ACHN (cell line): Measurements from ENCODE around the gene TNFRSF21.
A peak's percentile ranks its signal among the peaks of the same experiment; 100 is the strongest.
"Not testable (repeated sequence)": the region's sequence is repeated elsewhere in the genome, so short reads cannot be mapped to it uniquely, and the experiment has no call there.

Experiments used
- DNase-seq: peaks from one replicate; pipeline ENCODE4 v3.0.0-alpha.2; 2015
- in situ Hi-C: cut with HindIII; loops from 2 replicates; pipeline ENCODE4 v1.10.0; 2017; ENCODE audit warnings: low sequenced_read_pairs, low pct_ligation_motif_present, low pct_unique_long_range_greater_than_20kb

The TNFRSF21 gene

DNA sequence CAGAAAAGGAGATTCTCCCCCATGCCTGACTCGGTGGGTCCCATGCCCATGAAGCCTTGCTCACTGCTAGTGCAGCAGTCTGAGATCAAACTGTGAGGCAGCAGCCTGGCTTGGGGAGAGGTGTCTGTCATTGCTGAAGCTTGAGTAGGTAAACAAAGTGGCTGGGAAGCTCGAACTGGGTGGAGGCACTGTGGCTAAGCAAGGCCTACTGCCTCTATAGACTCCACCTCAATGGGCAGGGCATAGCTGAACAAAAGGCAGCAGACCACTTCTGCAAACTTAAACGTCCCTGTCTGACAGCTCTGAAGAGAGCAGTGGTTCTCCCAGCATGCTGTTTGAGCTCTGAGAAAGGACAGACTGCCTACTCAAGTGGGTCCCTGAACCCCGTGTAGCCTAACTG lies 18.4 kb upstream of the TNFRSF21 start:
- DNase-seq, in situ Hi-C loops: not testable (repeated sequence)

DNA sequence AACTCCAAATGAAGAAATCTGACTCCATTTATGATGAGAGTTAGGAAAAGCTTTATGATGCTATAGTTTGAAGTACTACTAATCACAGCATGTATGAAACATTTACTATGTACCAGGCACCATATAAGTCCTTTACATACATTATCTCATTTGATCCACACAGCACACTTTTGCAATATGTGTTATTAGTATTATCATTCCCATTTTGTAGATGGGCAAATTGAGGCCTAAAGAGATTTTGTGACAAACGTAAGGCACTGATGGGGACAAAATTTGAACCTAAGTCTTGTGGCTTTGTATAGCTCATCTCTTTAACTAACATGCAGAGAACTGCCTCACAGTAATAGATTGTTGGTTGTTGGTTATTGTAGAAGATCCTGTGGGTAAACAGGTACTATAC lies 14.2 kb upstream of the TNFRSF21 start:
- in situ Hi-C loops = loop anchor here (25.0 kb wide), 1 partner anchor 237 kb away; no protein-coding TSS in a partner anchor
- no peak for DNase-seq

DNA sequence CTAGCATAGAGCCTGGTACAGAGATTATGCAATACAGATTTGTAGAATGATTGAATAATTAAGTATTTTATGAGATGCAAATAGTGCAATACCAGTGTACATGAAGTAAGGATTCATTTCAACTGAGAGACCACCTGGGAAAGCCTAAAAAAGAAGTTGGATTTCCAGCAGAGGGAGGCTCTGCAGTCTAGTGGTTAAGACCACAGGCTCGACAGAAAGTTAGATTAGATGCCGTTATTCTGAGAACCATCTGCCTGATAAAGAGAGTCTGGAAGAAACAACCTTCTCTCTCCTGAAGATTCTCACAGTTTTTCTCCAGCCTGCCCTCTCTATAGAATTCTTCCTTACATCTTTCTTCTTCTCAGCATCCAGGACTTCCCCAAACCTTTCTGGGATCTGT lies 13.6 kb upstream of the TNFRSF21 start:
- in situ Hi-C loops = loop anchor here (25.0 kb wide), 1 partner anchor 236 kb away; no protein-coding TSS in a partner anchor
- DNase-seq = no peak

DNA sequence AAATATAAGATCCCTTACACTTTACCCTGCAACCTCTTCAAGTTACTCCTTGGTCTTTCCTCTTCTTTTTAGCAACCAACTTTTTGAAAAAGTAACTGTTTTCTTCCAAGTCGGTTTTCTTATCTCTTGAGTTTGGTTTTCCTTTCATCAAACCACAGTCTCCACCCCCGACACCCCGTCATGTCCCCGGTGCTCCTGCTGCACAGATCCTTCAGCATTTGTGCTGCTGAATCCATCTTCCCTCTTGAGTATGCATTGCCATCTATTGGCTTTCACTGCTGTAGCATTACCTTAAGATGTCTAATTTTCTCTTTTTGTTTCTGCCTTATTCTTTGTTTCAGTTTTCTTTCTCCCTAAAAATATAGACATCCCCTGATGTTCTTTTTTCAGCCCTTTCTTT lies 11.9 kb upstream of the TNFRSF21 start:
- DNase-seq = no peak
- in situ Hi-C loops = loop anchor here (25.0 kb wide), 1 partner anchor 234 kb away; no protein-coding TSS in a partner anchor

DNA sequence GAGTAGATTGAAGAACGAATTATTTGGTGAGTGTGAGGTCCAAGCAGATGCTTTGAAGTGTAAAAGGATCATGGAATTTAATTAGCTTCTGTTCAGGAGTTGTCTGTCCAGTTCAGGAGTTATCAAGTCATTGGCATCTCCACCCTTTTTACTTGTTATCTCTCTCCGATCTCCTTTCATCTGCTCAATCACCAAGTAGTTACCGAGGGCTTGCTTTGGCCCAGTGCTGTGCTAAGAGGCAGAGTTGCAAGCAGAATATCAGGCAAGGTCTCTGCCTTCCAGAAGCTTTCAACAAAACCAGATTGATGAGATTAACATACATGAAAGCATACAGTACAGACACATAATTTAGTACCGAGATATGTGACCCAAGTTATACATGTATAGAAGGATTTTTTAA lies 10.2 kb upstream of the TNFRSF21 start:
- no peak for DNase-seq
- in situ Hi-C loops = loop anchor here (25.0 kb wide), 1 partner anchor 233 kb away; no protein-coding TSS in a partner anchor

DNA sequence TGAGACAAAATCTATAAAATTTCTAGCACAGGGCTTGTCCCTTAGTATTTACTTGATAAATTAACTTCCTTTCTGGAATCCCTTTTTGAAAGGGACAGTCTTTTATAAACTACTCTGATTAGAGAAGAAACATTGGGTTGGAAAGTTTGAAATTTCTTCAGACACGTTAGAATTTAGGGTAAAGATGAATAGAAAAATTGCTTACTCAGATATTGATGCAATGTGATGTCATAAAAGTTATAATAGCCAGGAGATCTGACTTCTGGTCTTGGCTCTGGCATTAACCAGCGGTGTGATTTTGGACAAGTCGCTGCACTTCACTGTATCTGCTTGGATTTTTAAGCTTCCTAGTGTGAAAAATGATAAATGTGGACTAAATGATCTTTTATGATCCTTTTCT lies 9.7 kb upstream of the TNFRSF21 start:
- DNase-seq = no peak
- in situ Hi-C loops = loop anchor here (25.0 kb wide), 1 partner anchor 232 kb away; no protein-coding TSS in a partner anchor

DNA sequence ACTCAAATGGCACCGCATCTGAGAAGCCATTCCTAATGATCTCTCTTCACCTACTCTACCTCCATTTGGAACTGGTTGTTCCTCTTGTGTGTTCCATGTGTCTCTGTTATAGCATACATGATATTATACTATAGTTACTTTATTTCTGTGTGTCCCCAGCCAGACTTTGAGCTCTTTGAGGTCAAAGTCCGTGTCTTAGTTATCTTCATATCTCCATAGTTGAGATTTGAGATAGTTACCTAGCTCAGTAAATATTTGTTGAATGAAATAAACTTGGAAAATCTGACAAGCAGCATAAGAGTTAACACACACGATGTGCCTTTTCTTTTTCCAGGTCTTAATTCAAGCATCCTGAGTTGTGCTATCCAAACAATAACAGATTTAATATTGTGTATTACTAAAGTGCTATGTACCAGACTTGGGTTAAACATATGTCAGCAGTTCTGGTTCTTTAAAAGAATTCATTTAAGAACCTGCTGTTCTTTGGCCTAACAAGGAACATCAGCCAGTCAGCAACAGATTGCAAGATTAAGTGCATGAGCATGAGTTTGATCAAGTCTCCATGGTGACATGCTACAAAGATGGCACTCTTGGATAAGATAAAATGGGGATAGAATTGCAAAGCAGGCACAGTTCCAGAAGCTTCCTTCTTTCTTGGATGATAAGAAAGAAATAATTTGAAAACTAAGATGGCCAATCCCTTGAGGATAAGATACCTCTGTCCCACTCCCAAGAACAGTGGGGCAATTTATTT lies 8.7 kb upstream of the TNFRSF21 start:
- DNase-seq = no peak
- in situ Hi-C loops = loop anchor here (25.0 kb wide), 1 partner anchor 231 kb away; no protein-coding TSS in a partner anchor

DNA sequence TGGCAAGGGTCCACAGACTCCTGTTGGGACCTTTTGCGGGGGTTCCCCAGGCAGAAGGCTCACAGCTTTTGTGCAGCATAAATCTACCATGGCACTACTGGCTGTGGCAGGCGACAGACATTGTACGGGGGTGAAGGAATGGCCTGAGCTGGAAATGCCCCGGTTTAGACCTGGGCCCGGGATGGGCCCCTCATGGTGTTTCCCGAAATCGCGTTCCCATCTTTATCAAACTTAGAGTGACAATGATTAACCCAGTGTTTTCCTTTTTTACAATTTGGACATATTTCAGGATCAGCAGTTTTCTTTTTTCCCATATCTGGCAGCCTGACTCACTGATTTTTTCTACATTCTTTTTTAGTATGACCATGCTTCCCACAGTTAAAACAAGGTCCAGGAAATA lies 5.5 kb upstream of the TNFRSF21 start:
- DNase-seq = not testable (repeated sequence)
- in situ Hi-C loops = loop anchor here (25.0 kb wide), 1 partner anchor 228 kb away; no protein-coding TSS in a partner anchor

DNA sequence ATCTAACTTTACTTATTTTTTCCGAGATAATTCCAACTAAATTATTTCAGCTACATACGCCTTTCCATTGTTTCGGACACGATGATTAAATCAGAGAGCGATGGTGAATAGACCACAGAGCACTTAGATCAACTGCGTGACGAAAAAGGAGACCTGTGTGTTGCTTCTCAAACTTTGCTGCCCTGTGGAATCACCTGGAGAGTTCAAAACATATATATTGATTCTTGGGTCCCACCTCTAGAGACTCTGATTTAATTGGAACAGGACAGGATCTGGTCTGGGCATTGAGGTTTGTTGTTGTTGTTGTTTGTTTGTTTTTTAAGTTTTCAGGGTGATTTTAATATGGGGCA lies 401 bp upstream of the TNFRSF21 start:
- in situ Hi-C loops = loop anchor here (25.0 kb wide), 1 partner anchor 223 kb away; no protein-coding TSS in a partner anchor

DNA sequence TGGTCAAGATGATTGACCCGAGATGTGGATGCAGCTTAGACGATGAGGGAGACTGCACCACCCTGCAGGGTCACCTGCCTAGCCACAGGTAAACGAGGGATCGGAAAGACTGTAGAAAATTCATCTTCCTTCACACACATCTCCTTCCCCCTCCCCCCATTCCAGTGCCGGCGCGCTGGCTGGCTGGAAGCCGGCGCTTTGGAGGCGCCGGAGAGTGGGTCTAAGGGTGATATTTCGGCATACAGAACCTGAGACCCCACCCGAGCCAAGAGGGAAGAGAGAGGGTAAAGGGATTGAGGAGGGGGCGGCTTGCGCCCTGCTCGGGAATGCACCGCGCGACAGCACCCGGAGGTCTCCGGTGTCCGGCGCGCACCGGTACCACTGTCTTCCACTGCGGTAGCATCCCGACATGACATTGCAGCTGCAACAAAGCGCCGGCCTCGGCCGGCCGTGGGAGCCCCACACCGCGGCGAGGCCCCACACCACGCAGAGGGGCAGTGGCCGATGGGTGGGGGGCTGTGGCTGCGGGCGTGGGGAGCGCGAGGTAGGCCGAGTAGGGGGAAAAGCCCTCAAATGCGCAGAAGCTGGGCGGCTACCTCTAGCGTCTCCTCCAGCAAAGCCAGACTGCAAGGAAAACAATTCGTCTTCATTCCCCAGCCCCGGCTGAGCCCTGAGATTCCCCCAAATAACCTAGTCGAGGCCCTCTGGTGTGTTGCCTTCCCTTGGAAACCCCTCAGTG lies 984 bp downstream of the TNFRSF21 start:
- in situ Hi-C loops = loop anchor here (25.0 kb wide), 1 partner anchor 221 kb away; no protein-coding TSS in a partner anchor
- peak; percentile 28 for DNase-seq

More for the DNA sequence above, 401 bp upstream of the TNFRSF21 start:
- DNase-seq = no peak

DNA sequence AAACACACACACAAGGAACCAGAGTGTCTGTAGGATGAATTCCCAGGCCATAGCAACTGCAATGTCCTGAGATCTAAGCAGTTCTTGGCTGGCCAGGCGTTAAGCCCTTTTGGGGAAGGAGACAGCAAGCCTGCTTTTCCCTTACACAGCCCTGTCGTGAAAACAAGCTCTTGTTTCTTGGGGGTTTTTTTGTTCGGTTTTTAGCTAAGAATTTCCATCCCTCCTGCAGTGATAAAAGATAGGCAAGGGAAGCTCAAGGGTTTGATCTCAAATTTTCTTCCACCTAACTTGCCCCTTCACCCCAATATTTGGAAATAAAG lies 1.5 kb downstream of the TNFRSF21 start:
- in situ Hi-C loops = loop anchor here (25.0 kb wide), 1 partner anchor 221 kb away; no protein-coding TSS in a partner anchor
- DNase-seq = peak; percentile 1

DNA sequence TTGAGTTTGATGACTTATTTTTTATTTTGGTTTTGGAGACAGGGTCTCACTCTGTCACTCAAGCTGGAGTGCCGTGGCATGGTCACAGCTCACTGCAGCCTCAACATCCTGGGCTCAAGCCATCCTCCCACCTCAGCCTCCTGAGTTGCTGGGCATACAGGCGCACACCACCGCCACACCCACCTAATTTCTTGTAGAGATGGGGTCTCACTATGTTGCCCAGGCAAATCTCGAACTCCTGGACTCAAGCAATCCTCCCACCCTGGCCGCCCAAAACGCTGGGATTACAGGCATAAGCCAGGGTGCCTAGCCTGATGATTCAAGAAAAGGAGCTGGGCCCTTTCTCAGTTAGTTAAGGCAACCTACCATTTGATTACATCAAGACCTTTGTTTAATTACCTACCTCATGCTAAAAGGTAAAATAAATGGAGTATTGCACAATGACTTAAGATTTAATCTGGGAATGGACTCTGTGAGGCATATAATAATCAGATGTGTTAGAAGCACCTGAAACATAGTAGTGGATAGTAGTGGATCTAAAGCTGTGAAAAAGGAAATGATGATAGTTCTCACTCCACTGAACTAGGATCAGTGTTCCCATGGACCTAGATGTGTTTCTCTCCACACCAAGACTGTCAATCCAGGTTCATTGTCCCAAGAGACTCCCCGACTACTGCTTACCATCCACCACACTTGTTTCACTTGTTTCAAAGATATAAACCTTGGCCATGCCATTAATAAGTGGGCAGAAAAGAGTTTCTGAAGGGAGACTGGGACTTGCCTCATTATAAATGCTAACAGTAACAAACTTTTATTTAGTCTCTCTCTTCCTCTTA lies 2.1 kb downstream of the TNFRSF21 start:
- in situ Hi-C loops = loop anchor here (25.0 kb wide), 1 partner anchor 220 kb away; no protein-coding TSS in a partner anchor
- no peak for DNase-seq

DNA sequence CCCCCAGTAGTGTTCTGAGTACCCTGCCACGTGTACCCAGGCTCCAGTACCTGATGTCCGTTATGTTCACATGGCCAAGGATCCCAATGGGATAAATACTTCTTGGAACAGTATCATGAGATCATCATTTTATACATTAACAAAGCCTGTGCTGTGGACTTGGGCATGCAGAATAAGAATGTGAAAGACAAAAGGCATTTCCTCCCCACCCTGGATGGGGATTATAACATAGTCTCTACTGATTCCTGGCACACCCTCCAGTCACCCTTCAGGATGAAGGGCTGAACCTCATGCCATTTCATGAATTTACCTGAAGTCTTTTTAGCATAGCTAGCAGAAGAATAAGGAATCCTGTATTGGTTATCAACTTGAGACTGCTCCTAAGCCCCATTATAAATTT lies 2.8 kb downstream of the TNFRSF21 start:
- DNase-seq = peak; percentile 14
- in situ Hi-C loops = loop anchor here (25.0 kb wide), 1 partner anchor 220 kb away; no protein-coding TSS in a partner anchor

DNA sequence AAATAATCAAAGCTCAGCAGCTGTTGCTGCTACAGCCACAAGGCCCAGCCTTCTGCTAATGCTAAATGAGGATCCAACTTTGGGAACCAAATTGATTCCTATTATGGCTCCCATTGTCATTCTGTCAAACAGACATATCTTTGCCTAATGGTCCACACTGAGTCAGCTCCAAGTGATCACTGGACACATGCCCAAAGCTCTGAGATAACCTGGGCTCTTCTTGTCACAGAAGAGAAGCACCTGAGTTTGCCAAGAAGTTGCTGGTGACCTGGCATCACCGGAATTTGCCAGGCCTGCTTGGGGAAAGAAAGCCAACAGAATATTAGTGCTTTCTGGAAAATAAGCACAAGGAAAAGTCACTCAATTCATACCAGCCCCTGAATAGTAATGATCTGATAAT lies 5.8 kb downstream of the TNFRSF21 start:
- in situ Hi-C loops = loop anchor here (25.0 kb wide), 1 partner anchor 217 kb away; no protein-coding TSS in a partner anchor
- no peak for DNase-seq

DNA sequence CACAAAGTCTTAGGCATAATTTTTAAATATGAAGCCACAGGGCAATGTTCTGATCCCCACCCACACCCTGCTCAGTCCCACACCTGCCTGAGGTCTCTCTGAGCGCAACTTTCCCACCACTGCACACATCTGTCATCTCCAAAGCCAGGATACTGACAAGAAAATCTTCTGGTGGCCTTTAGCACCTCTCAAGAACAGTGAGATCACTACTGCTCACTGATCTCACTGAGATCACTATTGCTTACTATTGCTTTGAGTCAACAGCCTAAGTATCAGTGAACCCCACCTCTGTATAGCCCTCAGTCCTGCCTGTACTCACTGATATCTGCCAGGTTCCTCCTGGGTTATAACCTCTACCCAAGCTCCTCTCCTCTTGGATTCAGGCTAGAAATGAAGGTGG lies 6.4 kb downstream of the TNFRSF21 start:
- no peak for DNase-seq
- in situ Hi-C loops = loop anchor here (25.0 kb wide), 1 partner anchor 216 kb away; no protein-coding TSS in a partner anchor

DNA sequence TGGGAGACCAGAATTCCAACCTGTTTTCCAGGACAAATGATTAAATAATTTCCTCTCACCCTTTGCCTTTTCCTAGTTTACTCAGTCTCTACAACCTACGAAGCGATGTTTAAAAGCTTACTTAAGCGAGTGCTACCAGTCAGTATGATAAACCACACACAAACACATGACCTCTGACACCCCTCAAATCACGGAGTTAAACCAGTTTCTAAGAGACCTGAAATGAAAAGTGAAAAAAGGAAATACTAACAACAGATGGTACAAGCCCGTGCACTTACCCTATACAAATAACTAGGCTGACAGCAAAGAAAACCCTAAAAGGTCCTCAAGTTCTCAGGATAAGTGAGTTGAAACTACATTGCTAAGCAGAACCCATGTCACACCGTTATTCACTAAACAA lies 7.7 kb downstream of the TNFRSF21 start:
- DNase-seq = no peak
- in situ Hi-C loops = loop anchor here (25.0 kb wide), 1 partner anchor 215 kb away; no protein-coding TSS in a partner anchor

DNA sequence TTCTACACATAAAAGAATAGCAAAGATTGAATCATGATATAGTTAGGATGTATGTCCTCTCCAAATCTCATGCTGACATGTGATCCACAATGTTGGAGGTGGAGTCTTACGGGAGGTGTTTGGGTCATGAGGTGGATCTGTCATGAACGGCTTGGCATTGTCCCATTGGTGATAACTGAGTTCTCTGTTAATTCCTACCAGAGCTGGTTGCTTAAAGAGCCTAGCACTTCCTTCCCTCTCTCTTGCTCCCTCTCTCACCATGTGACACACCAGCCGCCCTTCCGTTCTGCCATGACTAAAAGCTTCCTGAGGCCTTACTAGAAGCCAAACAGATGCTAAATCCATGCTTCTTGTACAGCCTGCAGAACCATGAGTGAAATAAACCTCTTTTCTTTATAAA lies 8.3 kb downstream of the TNFRSF21 start:
- in situ Hi-C loops = loop anchor here (25.0 kb wide), 1 partner anchor 214 kb away; no protein-coding TSS in a partner anchor
- no peak for DNase-seq

DNA sequence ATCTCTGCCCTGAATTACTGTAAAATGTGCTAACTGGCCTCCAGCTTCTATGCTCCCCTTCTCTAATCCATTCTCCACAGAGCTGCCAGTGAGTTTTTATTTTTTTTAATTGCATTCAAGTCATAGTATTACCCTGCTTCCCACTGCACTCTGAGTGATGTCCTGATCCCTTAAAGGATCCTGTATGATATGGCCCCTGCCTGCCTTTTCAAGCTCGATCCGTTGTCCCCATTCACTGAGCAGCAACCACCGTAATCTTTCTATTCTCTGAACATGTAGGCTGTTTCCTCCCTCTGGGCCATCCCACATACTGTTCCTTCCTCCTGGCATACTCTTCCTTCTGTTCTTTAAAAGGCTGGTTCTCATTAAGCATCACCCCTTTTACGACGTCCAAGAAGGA lies 9.3 kb downstream of the TNFRSF21 start:
- in situ Hi-C loops = loop anchor here (25.0 kb wide), 1 partner anchor 213 kb away; no protein-coding TSS in a partner anchor

More for the DNA sequence above, 9.3 kb downstream of the TNFRSF21 start:
- no peak for DNase-seq
